Measurements from ENCODE around the gene FCRL5.

- TF ChIP-seq CTCF (IDR thresholded peaks at IDR 0.05) (no peak), POLR2AphosphoS5 (IDR thresholded peaks at IDR 0.05) (no peak)
Measured at GRCh38 chr1:157574836-157575235, 22.5 kb upstream of the FCRL5 start.
